Prostate gland (tissue), 2 donors: ENCODE measurements around the gene CDC14B.

Experiments used
- CTCF ChIP-seq, 4 experiments: fragments of 200-600 bp in 2 of 4; fragments of 450-650 bp in 2 of 4; sonication (generic) in 2 of 4; IDR thresholded peaks; 1 replicate in 3 of 4; 2 replicates in 1 of 4; pipeline ENCODE4 v1.5.1; 2016 to 2019; ENCODE audit warnings: antibody characterized with exemption in 4 of 4, mild to moderate bottlenecking in 2 of 4, moderate library complexity in 2 of 4
- POLR2A ChIP-seq: fragments of 450-650 bp; IDR thresholded peaks from one replicate; pipeline ENCODE4 v1.6.1; 2016; ENCODE audit warnings: antibody characterized with exemption, mild to moderate bottlenecking
- POLR2AphosphoS5 ChIP-seq: sonication (generic); formaldehyde crosslinking; IDR thresholded peaks from one replicate; pipeline ENCODE4 v1.6.1; 2017; ENCODE audit warnings: antibody characterized with exemption

- no peak for TF ChIP-seq CTCF (IDR thresholded peaks at IDR 0.05)
- no peak for TF ChIP-seq POLR2A
- no peak for TF ChIP-seq POLR2AphosphoS5
Measured at GRCh38 chr9:96499257-96499656, 120.4 kb downstream of the CDC14B start.
